Sigmoid colon (tissue), 7 donors: ENCODE data around the gene CFAP53. TPM values are rescaled to one million over a fixed set of nuclear protein-coding genes. Genes with fewer than 3 reads are reported as not detected.

Source experiments
- DNase-seq: peaks from one replicate; pipeline ENCODE4 v3.0.0-alpha.2; 2019
- H3K27ac ChIP-seq, 4 donors: fragments of 200-600 bp; sonication (generic); one replicate each; pipeline ENCODE4 v1.5.1; 2016 to 2019; ENCODE audit warnings: mild to moderate bottlenecking in 1 of 4
- H3K27me3 ChIP-seq, 3 donors: fragments of 200-600 bp; sonication (generic); one replicate each; pipeline ENCODE4 v1.5.1; 2019; ENCODE audit warnings: mild to moderate bottlenecking in 1 of 3
- H3K36me3 ChIP-seq, 4 donors: fragments of 200-600 bp; sonication (generic); one replicate each; pipeline ENCODE4 v1.5.1; 2016 to 2019
- H3K4me1 ChIP-seq, 4 donors: fragments of 200-600 bp; sonication (generic); one replicate each; pipeline ENCODE4 v1.5.1; 2017 to 2019
- H3K4me3 ChIP-seq, 4 donors: fragments of 200-600 bp; sonication (generic); one replicate each; pipeline ENCODE4 v1.5.1; 2017 to 2019; ENCODE audit warnings: mild to moderate bottlenecking in 2 of 4, moderate library complexity in 1 of 4
- H3K9me3 ChIP-seq, 4 donors: fragments of 200-600 bp in 3 of 4; sonication (generic) in 3 of 4; one replicate each; pipeline versions ENCODE4 v1.5.1 to v1.6.1; 2013 to 2019
- CTCF ChIP-seq, 4 experiments: fragments of 450-650 bp in 3 of 4; fragments of 200-600 bp in 1 of 4; IDR thresholded peaks; one replicate each; pipeline ENCODE4 v1.5.1; 2016 to 2019; ENCODE audit warnings: antibody characterized with exemption in 4 of 4, mild to moderate bottlenecking in 3 of 4, moderate library complexity in 2 of 4
- EP300 ChIP-seq, 4 donors: sonication (generic); formaldehyde crosslinking; IDR thresholded peaks; one replicate each; pipeline ENCODE4 v1.6.1; 2017; ENCODE audit warnings: antibody characterized with exemption in 4 of 4
- POLR2A ChIP-seq, 2 donors: fragments of 450-650 bp; IDR thresholded peaks; one replicate each; pipeline ENCODE4 v1.6.1; 2016; ENCODE audit warnings: antibody characterized with exemption in 2 of 2, mild to moderate bottlenecking in 2 of 2, moderate library complexity in 2 of 2
- POLR2AphosphoS5 ChIP-seq, 4 donors: sonication (generic); formaldehyde crosslinking; IDR thresholded peaks; one replicate each; pipeline ENCODE4 v1.6.1; 2017; ENCODE audit warnings: antibody characterized with exemption in 4 of 4
- WGBS, 2 donors: extraction: QIAGEN DNeasy Blood & Tissue Kit; methylation state at CpG; one replicate each; pipeline ENCODE4 v1.1.7; 2013; 5-methylcytosine and 5-hydroxymethylcytosine counted together
- intact Hi-C: fragments of 100-400 bp; cut with DNase I; formaldehyde crosslinking; loops from one replicate; pipeline ENCODE4 v1.15.1; 2023
- polyA plus RNA-seq, 3 donors: library from polyadenylated mRNA; stranded (reverse); fragments of 200-250 nt; gene quantifications; one replicate each; pipeline ENCODE4 v1.2.3, GENCODE V29; 2013
- small RNA-seq, 3 donors: library from RNA; depleted of rRNA; stranded (forward); fragments of <200 nt; gene quantifications; one replicate each; pipeline ENCODE3, GENCODE V24; 2016
- total RNA-seq, 4 donors: library from RNA; depleted of rRNA; stranded (reverse); fragments of >200 nt; gene quantifications; one replicate each; pipeline ENCODE4 v1.1.0, GENCODE V29; 2016
- donor health status: healthy with polysubstance abuse.
- donor health status: Bipolar disorder and iron deficiency.
- donor health status: healthy.

The CFAP53 gene
- total and polyA plus RNA-seq, 7 donors = 0.23 to 0.46 (median 0.27) TPM; not detected in 4

GRCh38 chr18:50182511-50182910, 83.8 kb downstream of the CFAP53 start:
- 45 to 49% methylated on average over 1 of the region's 1 CpG for WGBS, 2 donors
- DNase-seq = no peak
- intact Hi-C loops = no loop called here

GRCh38 chr18:50181590-50181989, 84.7 kb downstream of the CFAP53 start:
- Histone ChIP-seq H3K4me1 (no peaks in the 10 kb centered on the region), H3K9me3 (no peaks in the 10 kb centered on the region), H3K27ac (no peak overlapping the region), H3K27me3 (peaks cover 0 to 5% (median 0%) of the 10 kb centered on the region in 3 donors), H3K4me3 (no peak overlapping the region), H3K36me3 (no peaks in the 10 kb centered on the region)
- WGBS, 2 donors = 46 to 51% methylated on average over 2 of the region's 2 CpGs
- no peak for DNase-seq
- TF ChIP-seq EP300 (IDR thresholded peaks at IDR 0.05) = no peak
- TF ChIP-seq CTCF (IDR thresholded peaks at IDR 0.05) = no peak
- TF ChIP-seq POLR2A (IDR thresholded peaks at IDR 0.05) = no peak
- TF ChIP-seq POLR2AphosphoS5 (IDR thresholded peaks at IDR 0.05) = no peak
- intact Hi-C loops = no loop called here

More at GRCh38 chr18:50182511-50182910, 83.8 kb downstream of the CFAP53 start:
- TF ChIP-seq CTCF (IDR thresholded peaks at IDR 0.05) = no peak
- TF ChIP-seq POLR2A (IDR thresholded peaks at IDR 0.05) = no peak
- TF ChIP-seq POLR2AphosphoS5 (IDR thresholded peaks at IDR 0.05) = no peak
- no peak for TF ChIP-seq EP300 (IDR thresholded peaks at IDR 0.05)
- Histone ChIP-seq H3K27me3 (peaks cover 0 to 5% (median 0%) of the 10 kb centered on the region in 3 donors), H3K36me3 (no peaks in the 10 kb centered on the region), H3K27ac (no peak overlapping the region), H3K9me3 (no peaks in the 10 kb centered on the region), H3K4me1 (no peaks in the 10 kb centered on the region), H3K4me3 (no peak overlapping the region)

GRCh38 chr18:50179465-50179864, 86.8 kb downstream of the CFAP53 start:
- Histone ChIP-seq H3K36me3 (no peaks in the 10 kb centered on the region), H3K27me3 (peaks cover 0 to 5% (median 0%) of the 10 kb centered on the region in 3 donors), H3K27ac (no peak overlapping the region), H3K9me3 (no peaks in the 10 kb centered on the region), H3K4me1 (no peaks in the 10 kb centered on the region), H3K4me3 (no peak overlapping the region)
- WGBS, 2 donors = 93 to 97% methylated on average over 2 of the region's 2 CpGs
- no peak for TF ChIP-seq POLR2A (IDR thresholded peaks at IDR 0.05)
- TF ChIP-seq CTCF (IDR thresholded peaks at IDR 0.05) = no peak
- TF ChIP-seq EP300 (IDR thresholded peaks at IDR 0.05) = no peak
- DNase-seq = no peak
- intact Hi-C loops = no loop called here

- H3K36me3 ChIP-seq = no peaks in the 10 kb centered on the region
- no peaks in the 10 kb centered on the region for H3K9me3 ChIP-seq
- H3K4me3 ChIP-seq = no peak overlapping the region
- intact Hi-C loops = no loop called here
- H3K27me3 ChIP-seq = no peaks in the 10 kb centered on the region
- 4 to 28% methylated on average over 3 of the region's 3 CpGs for WGBS, 2 donors
- H3K27ac ChIP-seq = no peak overlapping the region
- no peak for DNase-seq
- H3K4me1 ChIP-seq = no peaks in the 10 kb centered on the region
- TF ChIP-seq POLR2AphosphoS5 (IDR thresholded peaks at IDR 0.05) (no peak), EP300 (IDR thresholded peaks at IDR 0.05) (no peak), POLR2A (IDR thresholded peaks at IDR 0.05) (no peak), CTCF (IDR thresholded peaks at IDR 0.05) (no peak)
Measured at GRCh38 chr18:50177294-50177992, 88.9 kb downstream of the CFAP53 start.

Small RNAs within 50 kb of the gene (small RNA-seq; reads per million reads assigned to genes)
- gene RN7SL310P = 0 reads per million in 3 donors

Other genes with a start within 250 kb of the CFAP53 start
- 1 to 10 TPM in 1 of 4 donors, under 1 TPM in 3; 0.14 to 3.0 (median 0.59) TPM for gene MYO5B, start 71.3 kb downstream of the CFAP53 start, total RNA-seq
- 10 to 100 TPM; 52.6 to 80.7 (median 60.7) TPM for gene MYO5B, start 71.3 kb downstream of the CFAP53 start, polyA plus RNA-seq
- gene MBD1, start 15.0 kb upstream of the CFAP53 start, total RNA-seq = 10 to 100 TPM; 58.9 to 93.6 (median 75.5) TPM
- gene MBD1, start 15.0 kb upstream of the CFAP53 start, polyA plus RNA-seq = 10 to 100 TPM; 25.9 to 45.8 (median 33.0) TPM
- 10 to 100 TPM; 34.2 to 58.9 (median 51.1) TPM for gene CXXC1, start 21.2 kb upstream of the CFAP53 start, total RNA-seq
- 10 to 100 TPM; 27.0 to 83.2 (median 43.2) TPM for gene CXXC1, start 21.2 kb upstream of the CFAP53 start, polyA plus RNA-seq
- gene SKA1, start 108.6 kb upstream of the CFAP53 start, total RNA-seq = under 1 TPM in 1 of 4 donors, not detected in 3; 0.68 TPM
- 1 to 10 TPM in 2 of 3 donors, not detected in 1; 1.4 to 5.4 TPM for gene SKA1, start 108.6 kb upstream of the CFAP53 start, polyA plus RNA-seq